GM12878 (cell line): ENCODE results near the gene RAB3GAP1. TPM values are rescaled to one million over a fixed set of nuclear protein-coding genes. Genes with fewer than 3 reads are reported as not detected.
A peak's percentile ranks its signal among the peaks of the same experiment; 100 is the strongest.

Experiments
- ATF3 ChIP-seq: IDR thresholded peaks from 2 replicates; pipeline ENCODE4 v1.6.1; 2011; ENCODE audit warnings: low read depth, mild to moderate bottlenecking, low read length, moderate library complexity, borderline replicate concordance; ENCODE audit errors: extremely low read depth
- ETV6 ChIP-seq, 2 experiments: fragments of 450-650 bp in 1 of 2; IDR thresholded peaks in 1 of 2; conservative IDR thresholded peaks in 1 of 2; 2 replicates each; pipeline ENCODE4 v1.6.1; 2014; ENCODE audit warnings: antibody characterized with exemption in 1 of 2, borderline replicate concordance in 1 of 2, low read depth in 1 of 2, mild to moderate bottlenecking in 1 of 2, moderate library complexity in 1 of 2
- FOXK2 ChIP-seq: fragments of 450-650 bp; IDR thresholded peaks from 2 replicates; pipeline ENCODE4 v1.6.1; 2017; ENCODE audit warnings: mild to moderate bottlenecking, moderate library complexity
- IRF4 ChIP-seq: IDR thresholded peaks from 2 replicates; pipeline ENCODE4 v1.6.1; 2011; ENCODE audit warnings: low read depth, low read length
- MTA3 ChIP-seq: IDR thresholded peaks from 2 replicates; pipeline ENCODE4 v1.6.1; 2012; ENCODE audit warnings: low read length, inconsistent platforms, borderline replicate concordance
- MYC ChIP-seq: IDR thresholded peaks from 2 replicates; pipeline ENCODE4 v1.6.1; 2011; ENCODE audit warnings: mild to moderate bottlenecking, low read length, moderate library complexity, inconsistent platforms; ENCODE audit not compliant: insufficient read depth, insufficient replicate concordance, insufficient read length, severe bottlenecking
- POLR2AphosphoS5 ChIP-seq: IDR thresholded peaks from 2 replicates; pipeline ENCODE4 v1.6.1; 2011; ENCODE audit warnings: mild to moderate bottlenecking, low read length, inconsistent platforms
- SIX5 ChIP-seq: IDR thresholded peaks from 2 replicates; pipeline ENCODE4 v1.6.1; 2011; ENCODE audit warnings: mild to moderate bottlenecking, low read depth, low read length, moderate library complexity; ENCODE audit not compliant: severe bottlenecking
- SKIL ChIP-seq: fragments of 450-650 bp; IDR thresholded peaks from 2 replicates; pipeline ENCODE4 v1.6.1; 2017; ENCODE audit warnings: mild to moderate bottlenecking, low read depth, inconsistent platforms; ENCODE audit not compliant: poor library complexity, severe bottlenecking
- SMARCA5 ChIP-seq: fragments of 450-650 bp; IDR thresholded peaks from 2 replicates; pipeline ENCODE4 v1.6.1; 2017; ENCODE audit warnings: mild to moderate bottlenecking
- TBL1XR1 ChIP-seq: IDR thresholded peaks from 2 replicates; pipeline ENCODE4 v1.6.1; 2012; ENCODE audit warnings: low read depth, low read length, improper control_type of control experiment
- TCF7 ChIP-seq: IDR thresholded peaks from 2 replicates; pipeline ENCODE4 v1.6.1; 2014; ENCODE audit warnings: antibody characterized with exemption, borderline replicate concordance
- USF2 ChIP-seq: IDR thresholded peaks from 2 replicates; pipeline ENCODE4 v1.6.1; 2011; ENCODE audit warnings: low read depth, low read length, improper control_type of control experiment, borderline replicate concordance
- WRNIP1 ChIP-seq: IDR thresholded peaks from 2 replicates; pipeline ENCODE4 v1.6.1; 2011; ENCODE audit warnings: low read depth, low read length, improper control_type of control experiment, borderline replicate concordance
- ZBTB33 ChIP-seq: fragments of 450-650 bp; IDR thresholded peaks from 2 replicates; pipeline ENCODE4 v1.6.1; 2017; ENCODE audit warnings: mild to moderate bottlenecking
- ZNF687 ChIP-seq: fragments of 450-650 bp; IDR thresholded peaks from 2 replicates; pipeline ENCODE4 v1.6.1; 2017; ENCODE audit warnings: mild to moderate bottlenecking, moderate library complexity
- polyA plus RNA-seq, 11 experiments: library from polyadenylated mRNA; depleted of rRNA in 4 of 11; unstranded in 6 of 11; stranded (reverse) in 5 of 11; fragments of >200 nt; fragmentation: Nextera tagmentation in 4 of 11; fragmentation: Illumina TruSeq in 1 of 11; extraction: Ambion mirVana in 4 of 11; extraction: Trizol in 1 of 11; gene quantifications; 1 replicate in 1 of 11; 2 replicates in 10 of 11; pipeline versions ENCODE4 v1.2.1 to v1.2.3, GENCODE V29; 2011 to 2016; ENCODE audit warnings: inconsistent platforms in 2 of 11, missing spikeins in 2 of 11, low read depth in 1 of 11
- total RNA-seq, 4 experiments: library from RNA; depleted of rRNA in 3 of 4; stranded (reverse); fragments of >200 nt in 3 of 4; fragmentation: Illumina TruSeq in 1 of 4; extraction: Trizol in 1 of 4; gene quantifications; 2 replicates each; pipeline versions ENCODE4 v1.2.1 to v1.2.3, GENCODE V29; 2013 to 2021

Gene RAB3GAP1
- total and polyA plus RNA-seq, 10 of the 15 experiments (the other 5 are each of a cell fraction or from before 2014, with no cell fraction given) = 13.7 to 36.9 (median 21.0) TPM

GRCh38 chr2:135052042-135052876 lies at the start of gene RAB3GAP1 (continued):
- no peak for TF ChIP-seq SIX5
- TF ChIP-seq IRF4 = 0 out of 2 replicates have a peak, but pooled peaks have one; percentile 40
- TF ChIP-seq SMARCA5 = peak; percentile 88
- TF ChIP-seq ATF3 = no peak
- TF ChIP-seq ZBTB33 = peak; percentile 43
- TF ChIP-seq WRNIP1 = no peak
- TF ChIP-seq SKIL = peak; percentile 100
- TF ChIP-seq FOXK2 = peak; percentile 64; the same call in 1 of the 2 replicates
- peak in 1 of 2 experiments; percentile 67; a peak in 2 of 4 replicates for TF ChIP-seq ETV6 (conservative IDR thresholded peaks at IDR 0.05 in 1 of 2, IDR thresholded peaks at IDR 0.05 in 1 of 2; ENCODE audit: borderline replicate concordance in 1 of 2, low read depth in 1 of 2)
- TF ChIP-seq TBL1XR1 = peak; percentile 15; the same call in 1 of the 2 replicates
- no peak for TF ChIP-seq TCF7
- no peak for TF ChIP-seq MYC
- peak; percentile 70; the same call in 1 of the 2 replicates for TF ChIP-seq MTA3
- TF ChIP-seq USF2 = no peak
- peak; percentile 94 for TF ChIP-seq POLR2AphosphoS5
- peak; percentile 84 for TF ChIP-seq ZNF687
